Astrocyte of the spinal cord (primary cell): Measurements from ENCODE around the gene APLP2.
A peak's percentile ranks its signal among the peaks of the same experiment; 100 is the strongest.

Experiments used
- DNase-seq: peaks from one replicate; pipeline ENCODE4 v3.0.0; 2011; ENCODE audit warnings: low read depth, low spot score
- H3K4me3 ChIP-seq: 2 replicates; pipeline ENCODE4 v1.5.1; 2011; ENCODE audit warnings: low read depth, mild to moderate bottlenecking, low read length, moderate library complexity
- in situ Hi-C: cut with HindIII; loops from 2 replicates; pipeline ENCODE4 v1.10.0; 2017; ENCODE audit warnings: low sequenced_read_pairs
- TF ChIP-seq, protein P1 (sequence below): IDR thresholded peaks from 2 replicates; pipeline ENCODE4 v1.5.1; 2012; ENCODE audit warnings: low read depth, mild to moderate bottlenecking, low read length, inconsistent platforms

The APLP2 gene

GRCh38 chr11:130144861-130145281, 75.2 kb downstream of the APLP2 start:
- in situ Hi-C loops: no loop called here
- H3K4me3 ChIP-seq: no peak overlapping the region
- peak; percentile 43 for DNase-seq
- TF ChIP-seq, protein P1, sequence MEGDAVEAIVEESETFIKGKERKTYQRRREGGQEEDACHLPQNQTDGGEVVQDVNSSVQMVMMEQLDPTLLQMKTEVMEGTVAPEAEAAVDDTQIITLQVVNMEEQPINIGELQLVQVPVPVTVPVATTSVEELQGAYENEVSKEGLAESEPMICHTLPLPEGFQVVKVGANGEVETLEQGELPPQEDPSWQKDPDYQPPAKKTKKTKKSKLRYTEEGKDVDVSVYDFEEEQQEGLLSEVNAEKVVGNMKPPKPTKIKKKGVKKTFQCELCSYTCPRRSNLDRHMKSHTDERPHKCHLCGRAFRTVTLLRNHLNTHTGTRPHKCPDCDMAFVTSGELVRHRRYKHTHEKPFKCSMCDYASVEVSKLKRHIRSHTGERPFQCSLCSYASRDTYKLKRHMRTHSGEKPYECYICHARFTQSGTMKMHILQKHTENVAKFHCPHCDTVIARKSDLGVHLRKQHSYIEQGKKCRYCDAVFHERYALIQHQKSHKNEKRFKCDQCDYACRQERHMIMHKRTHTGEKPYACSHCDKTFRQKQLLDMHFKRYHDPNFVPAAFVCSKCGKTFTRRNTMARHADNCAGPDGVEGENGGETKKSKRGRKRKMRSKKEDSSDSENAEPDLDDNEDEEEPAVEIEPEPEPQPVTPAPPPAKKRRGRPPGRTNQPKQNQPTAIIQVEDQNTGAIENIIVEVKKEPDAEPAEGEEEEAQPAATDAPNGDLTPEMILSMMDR: no peak

- H3K4me3 ChIP-seq: no peak overlapping the region
- TF ChIP-seq, protein P1: no peak
- in situ Hi-C loops: no loop called here
- no peak for DNase-seq
These were observed 75.7 kb downstream of the APLP2 start for GRCh38 chr11:130145311-130145812.

DNA sequence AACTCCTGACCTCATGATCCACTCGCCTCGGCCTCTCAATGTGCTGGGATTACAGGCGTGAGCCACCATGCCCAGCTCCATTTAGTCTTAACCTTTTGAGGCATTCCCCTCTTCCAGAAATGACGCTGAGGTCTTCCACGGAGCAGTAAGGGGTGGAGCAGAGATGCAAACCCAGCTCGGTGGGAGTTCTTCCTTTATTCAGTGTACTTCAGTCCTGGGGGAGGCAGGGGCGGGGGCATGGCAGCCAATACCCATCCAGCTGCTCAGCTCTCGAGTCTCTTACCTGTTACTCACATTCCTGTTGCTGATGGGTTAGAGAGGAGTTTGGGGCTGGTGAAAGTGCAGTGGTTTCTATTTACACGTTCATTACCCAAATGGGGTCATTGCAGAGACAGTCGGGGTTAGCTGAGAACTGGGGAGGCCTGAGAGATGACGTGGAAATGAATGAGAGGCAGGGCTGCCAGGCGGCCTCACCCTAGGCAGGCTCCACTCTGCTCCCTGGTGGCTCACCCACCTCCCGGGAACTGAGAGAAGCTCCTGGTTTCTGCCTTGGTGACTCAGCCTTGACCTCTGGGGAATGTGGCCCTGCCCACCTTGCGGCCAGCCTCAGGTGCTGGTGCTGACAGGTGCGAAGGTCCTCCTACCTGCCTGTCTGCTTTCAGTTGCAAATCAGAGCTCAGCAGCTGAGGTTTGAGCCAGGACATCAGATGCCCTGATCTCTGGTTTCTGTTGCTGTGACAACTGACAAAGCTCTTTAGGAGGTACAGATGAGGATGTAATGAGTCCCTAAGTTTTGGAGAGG, 76.5 kb downstream of the APLP2 start:
- no peak overlapping the region for H3K4me3 ChIP-seq
- in situ Hi-C loops: no loop called here
- peak; percentile 22 for DNase-seq
- TF ChIP-seq, protein P1: peak; percentile 30

GRCh38 chr11:130146796-130147195, 77.1 kb downstream of the APLP2 start:
- TF ChIP-seq, protein P1: no peak
- DNase-seq: no peak
- H3K4me3 ChIP-seq: no peak overlapping the region
- in situ Hi-C loops: no loop called here

GRCh38 chr11:130148796-130149326, 79.2 kb downstream of the APLP2 start:
- DNase-seq: no peak
- no peak overlapping the region for H3K4me3 ChIP-seq
- TF ChIP-seq, protein P1: no peak
- in situ Hi-C loops: no loop called here

DNA sequence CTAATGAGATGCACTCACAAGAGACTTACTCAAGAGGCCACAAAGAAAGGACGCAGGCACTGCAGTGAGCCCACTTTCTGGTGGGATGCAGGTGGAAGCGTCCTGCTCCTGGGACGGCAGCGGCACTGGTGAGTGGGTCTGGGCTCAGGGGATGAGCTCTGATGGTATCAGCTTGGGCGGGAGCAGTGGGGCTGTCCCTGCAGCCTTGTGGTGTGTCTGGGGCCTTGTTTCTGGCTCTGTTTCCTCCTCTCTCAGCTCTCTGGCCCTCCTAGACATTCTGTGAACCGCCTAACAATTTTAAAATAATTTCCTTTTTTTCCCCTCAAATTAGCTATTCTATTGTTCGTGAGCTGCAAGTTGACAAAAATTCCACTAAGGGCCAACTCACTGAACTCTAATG, 81.1 kb downstream of the APLP2 start:
- in situ Hi-C loops: no loop called here
- no peak overlapping the region for H3K4me3 ChIP-seq
- DNase-seq: no peak
- TF ChIP-seq, protein P1: no peak
